Colonic mucosa (tissue), 4 donors: ENCODE data around the gene FAAP100. TPM values are rescaled to one million over a fixed set of nuclear protein-coding genes. Genes with fewer than 3 reads are reported as not detected.

Experiments used
- DNase-seq: peaks from one replicate; pipeline ENCODE4 v3.0.0-alpha.2; 2020
- H3K27ac ChIP-seq: fragments of 200-600 bp; one replicate; pipeline ENCODE4 v1.8.0; 2021
- H3K27me3 ChIP-seq: fragments of 200-600 bp; one replicate; pipeline ENCODE4 v1.8.0; 2021
- H3K36me3 ChIP-seq: fragments of 200-600 bp; one replicate; pipeline ENCODE4 v1.8.0; 2021
- H3K4me1 ChIP-seq: fragments of 200-600 bp; one replicate; pipeline ENCODE4 v1.8.0; 2021; ENCODE audit warnings: mild to moderate bottlenecking
- H3K4me3 ChIP-seq: fragments of 200-600 bp; one replicate; pipeline ENCODE4 v1.8.0; 2021
- H3K9ac ChIP-seq, 2 donors: one replicate each; pipeline ENCODE4 v1.7.0; 2013; ENCODE audit warnings: control low read depth in 2 of 2, low read depth in 2 of 2, low read length in 2 of 2
- H3K9me3 ChIP-seq: fragments of 200-600 bp; one replicate; pipeline ENCODE4 v1.8.0; 2021
- intact Hi-C: fragments of 100-400 bp; cut with DNase I; formaldehyde crosslinking; loops from one replicate; pipeline ENCODE4 v1.14.1; 2022
- total RNA-seq, 2 donors: library from RNA; stranded (reverse); fragmentation: NEBNext Ultra II Directional in 1 of 2; extraction: Animal tissue kit (Norgen Biotek cat#: 25700) in 1 of 2; gene quantifications; one replicate each; pipeline ENCODE4 v1.2.1, GENCODE V29; 2021
- TF ChIP-seq, protein P1 (sequence below): fragments of 200-600 bp; IDR thresholded peaks from one replicate; pipeline ENCODE4 v1.8.0; 2022; ENCODE audit warnings: antibody characterized with exemption, mild to moderate bottlenecking
- donor health status: healthy.
- donor health status: DM: no; HTN: no; CAD: no.
- donor health status: DM: no; HTN: no; CAD: no.

Gene FAAP100
- total RNA-seq, 2 donors from 2014 or later, result 16.5 to 34.3 TPM

DNA sequence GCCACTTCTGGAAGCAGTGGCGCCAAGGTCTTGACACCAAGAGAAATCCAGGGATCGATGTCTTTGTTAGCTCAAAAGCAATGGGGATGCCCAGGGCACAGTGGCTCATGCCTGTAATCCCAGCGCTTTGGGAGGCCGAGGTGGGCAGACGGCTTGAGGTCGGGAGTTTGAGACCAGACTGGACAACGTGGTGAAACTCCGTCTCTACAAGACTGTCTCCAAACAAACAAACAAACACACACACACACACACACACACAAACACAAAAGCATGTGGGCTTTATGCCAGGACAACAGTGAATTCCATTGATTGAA, 22.4 kb upstream of the FAAP100 start:
- Histone ChIP-seq H3K9me3 (no peaks in the 10 kb centered on the region), H3K27ac (no peak overlapping the region), H3K4me1 (no peaks in the 10 kb centered on the region), H3K27me3 (no peaks in the 10 kb centered on the region), H3K36me3 (no peaks in the 10 kb centered on the region), H3K4me3 (no peak overlapping the region), H3K9ac (no peak overlapping the region)
- no peak for DNase-seq
- TF ChIP-seq, protein P1, sequence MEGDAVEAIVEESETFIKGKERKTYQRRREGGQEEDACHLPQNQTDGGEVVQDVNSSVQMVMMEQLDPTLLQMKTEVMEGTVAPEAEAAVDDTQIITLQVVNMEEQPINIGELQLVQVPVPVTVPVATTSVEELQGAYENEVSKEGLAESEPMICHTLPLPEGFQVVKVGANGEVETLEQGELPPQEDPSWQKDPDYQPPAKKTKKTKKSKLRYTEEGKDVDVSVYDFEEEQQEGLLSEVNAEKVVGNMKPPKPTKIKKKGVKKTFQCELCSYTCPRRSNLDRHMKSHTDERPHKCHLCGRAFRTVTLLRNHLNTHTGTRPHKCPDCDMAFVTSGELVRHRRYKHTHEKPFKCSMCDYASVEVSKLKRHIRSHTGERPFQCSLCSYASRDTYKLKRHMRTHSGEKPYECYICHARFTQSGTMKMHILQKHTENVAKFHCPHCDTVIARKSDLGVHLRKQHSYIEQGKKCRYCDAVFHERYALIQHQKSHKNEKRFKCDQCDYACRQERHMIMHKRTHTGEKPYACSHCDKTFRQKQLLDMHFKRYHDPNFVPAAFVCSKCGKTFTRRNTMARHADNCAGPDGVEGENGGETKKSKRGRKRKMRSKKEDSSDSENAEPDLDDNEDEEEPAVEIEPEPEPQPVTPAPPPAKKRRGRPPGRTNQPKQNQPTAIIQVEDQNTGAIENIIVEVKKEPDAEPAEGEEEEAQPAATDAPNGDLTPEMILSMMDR, result no peak
- intact Hi-C loops, result no loop called here

DNA sequence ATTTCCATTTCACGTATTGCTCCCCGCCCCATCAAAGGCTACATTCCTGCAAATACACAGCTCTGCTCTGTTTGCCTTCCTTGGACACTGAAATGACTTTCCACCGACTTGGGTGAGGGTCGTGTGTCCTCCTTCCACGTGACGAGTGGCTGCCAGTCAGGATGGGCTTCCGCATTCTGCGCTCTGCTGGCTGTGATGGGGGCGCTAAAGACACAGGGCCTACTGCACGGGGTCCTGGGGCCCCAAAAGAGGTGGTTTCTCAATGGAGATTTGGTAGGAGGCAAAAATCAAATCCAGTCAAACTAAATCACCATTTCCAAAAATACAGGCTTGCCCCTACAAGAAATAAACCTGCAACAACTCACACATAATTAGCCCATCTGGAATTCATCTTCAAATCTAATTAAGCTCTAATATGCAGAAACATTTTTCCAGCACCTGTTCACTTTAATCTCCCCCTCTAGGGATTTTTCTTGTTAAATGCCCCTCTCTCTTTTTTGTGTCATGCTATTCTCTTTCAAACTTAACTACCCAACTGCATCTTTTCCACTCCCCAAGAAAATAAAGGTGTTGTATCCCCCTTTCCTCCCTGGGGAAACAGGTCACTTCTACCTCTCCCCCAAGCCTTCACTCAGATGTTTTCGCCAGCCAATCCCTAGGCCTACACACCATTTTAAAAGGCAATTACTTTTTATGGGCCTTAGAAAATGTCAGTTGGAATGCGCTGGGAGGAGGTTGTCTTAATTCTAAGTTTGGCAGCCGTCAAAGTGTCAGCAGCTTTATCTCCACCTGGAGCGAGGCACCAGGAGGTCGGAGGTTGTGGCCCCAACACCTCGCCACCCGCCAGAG, 21.9 kb upstream of the FAAP100 start:
- Histone ChIP-seq H3K9me3 (no peaks in the 10 kb centered on the region), H3K9ac (no peak overlapping the region), H3K36me3 (no peaks in the 10 kb centered on the region), H3K4me1 (no peaks in the 10 kb centered on the region), H3K4me3 (no peak overlapping the region), H3K27me3 (no peaks in the 10 kb centered on the region), H3K27ac (no peak overlapping the region)
- no peak for DNase-seq
- intact Hi-C loops, result no loop called here
- TF ChIP-seq, protein P1, result no peak

DNA sequence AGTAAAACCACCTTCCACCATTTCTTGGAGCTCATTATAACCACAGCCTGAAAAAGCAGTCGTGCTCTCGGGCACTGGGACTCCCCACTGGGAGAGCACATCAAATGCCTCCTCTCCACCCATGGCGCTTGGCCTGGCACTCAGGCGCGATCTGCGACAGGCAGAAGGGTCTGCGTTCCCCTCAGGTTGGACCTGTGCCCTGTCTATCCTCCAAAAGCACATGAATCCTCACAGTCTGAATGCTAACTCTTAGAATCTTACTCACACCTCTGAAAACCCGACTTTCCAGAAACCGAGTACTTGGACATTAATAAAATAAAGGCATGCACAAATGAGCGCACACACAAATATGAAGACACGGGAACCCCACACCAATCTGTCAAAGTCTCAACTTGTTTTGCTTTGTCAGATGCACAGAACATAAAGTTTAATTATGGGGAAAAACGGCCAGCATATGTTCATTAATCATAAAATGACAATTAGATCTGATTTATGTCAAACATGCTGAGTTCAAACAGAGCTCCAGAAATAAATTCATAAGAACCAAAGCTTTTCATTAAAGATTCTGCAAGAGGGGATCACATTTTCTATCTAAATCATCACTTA, 20.5 kb upstream of the FAAP100 start:
- peaks cover under 1% of the 10 kb centered on the region for H3K4me1 ChIP-seq
- intact Hi-C loops, result no loop called here
- no peak overlapping the region for H3K27ac ChIP-seq
- TF ChIP-seq, protein P1, result no peak
- DNase-seq, result no peak
- H3K9ac ChIP-seq, result no peak overlapping the region
- H3K36me3 ChIP-seq, result no peaks in the 10 kb centered on the region
- H3K4me3 ChIP-seq, result no peak overlapping the region
- no peaks in the 10 kb centered on the region for H3K9me3 ChIP-seq
- no peaks in the 10 kb centered on the region for H3K27me3 ChIP-seq

DNA sequence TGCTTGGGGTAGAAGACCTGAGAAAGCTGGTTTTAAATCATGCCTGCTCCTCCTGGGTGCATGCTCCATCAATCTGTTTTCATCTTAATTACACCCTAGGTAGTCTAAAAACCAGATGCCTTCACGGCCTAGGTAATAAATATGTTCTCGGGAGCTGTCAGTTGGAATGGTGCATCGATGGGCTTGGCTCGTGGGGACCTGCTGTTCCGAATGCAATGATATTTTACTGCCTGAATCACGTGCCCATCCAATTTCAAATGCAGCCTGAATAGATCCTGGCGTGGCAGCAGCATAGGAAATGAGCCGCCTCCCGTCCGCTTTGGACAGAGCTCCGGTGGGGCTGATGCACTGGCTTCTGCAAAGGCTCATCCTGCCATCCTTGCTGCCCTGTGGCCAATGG, 18.8 kb upstream of the FAAP100 start:
- H3K27ac ChIP-seq, result no peak overlapping the region
- H3K27me3 ChIP-seq, result no peaks in the 10 kb centered on the region
- DNase-seq, result no peak
- H3K4me1 ChIP-seq, result peaks cover 14% of the 10 kb centered on the region
- H3K9ac ChIP-seq, result no peak overlapping the region
- H3K36me3 ChIP-seq, result no peaks in the 10 kb centered on the region
- intact Hi-C loops, result no loop called here
- no peaks in the 10 kb centered on the region for H3K9me3 ChIP-seq
- TF ChIP-seq, protein P1, result no peak
- H3K4me3 ChIP-seq, result no peak overlapping the region

DNA sequence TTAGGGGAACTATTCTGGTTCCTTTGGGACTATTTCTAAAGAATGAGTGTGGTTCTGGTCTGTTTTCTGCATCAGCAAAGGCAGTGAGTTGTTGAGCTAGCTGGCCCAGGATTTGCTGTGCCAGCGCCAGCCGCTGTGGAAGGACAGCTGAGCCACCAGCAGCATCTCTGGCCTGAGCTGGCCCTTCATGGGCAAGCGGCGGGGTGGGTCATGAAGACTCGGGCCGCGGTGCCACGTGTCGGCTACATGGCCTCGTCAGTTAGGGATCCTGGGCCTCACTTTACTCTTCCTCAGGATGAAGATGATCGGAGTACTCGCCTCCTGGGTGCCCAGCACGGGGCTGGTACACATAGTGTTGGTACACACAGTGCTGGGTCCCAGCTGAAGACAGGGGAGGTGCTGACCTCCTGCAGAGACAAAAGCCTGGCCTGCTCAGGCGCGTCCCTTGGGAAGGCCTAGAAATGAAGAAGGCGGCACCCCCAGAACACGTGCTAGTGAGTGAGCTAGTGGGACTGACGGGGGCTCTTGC, 17.9 kb upstream of the FAAP100 start:
- Histone ChIP-seq H3K9ac (no peak overlapping the region), H3K27ac (no peak overlapping the region), H3K4me3 (no peak overlapping the region), H3K4me1 (peaks cover 14% of the 10 kb centered on the region), H3K27me3 (no peaks in the 10 kb centered on the region), H3K36me3 (peaks cover 8% of the 10 kb centered on the region), H3K9me3 (no peaks in the 10 kb centered on the region)
- DNase-seq, result no peak
- intact Hi-C loops, result no loop called here
- TF ChIP-seq, protein P1, result no peak
